CD4-positive, alpha-beta T cell treated with Interferon gamma for 1 hour (primary cell): ENCODE results near the gene MACROH2A1.

Experiments used
- DNase-seq: peaks from one replicate; pipeline ENCODE4 v3.0.0-alpha.2; 2020

Gene MACROH2A1

GRCh38 chr5:135396459-135397055 lies 2.5 kb downstream of the MACROH2A1 start:
- no peak for DNase-seq

- DNase-seq, result no peak
These were observed 3.2 kb downstream of the MACROH2A1 start for GRCh38 chr5:135395866-135396265.

- DNase-seq, result no peak
These were observed 3.6 kb downstream of the MACROH2A1 start for GRCh38 chr5:135395451-135395850.

GRCh38 chr5:135394095-135394494 lies 4.9 kb downstream of the MACROH2A1 start:
- no peak for DNase-seq

- no peak for DNase-seq
These were observed 5.3 kb downstream of the MACROH2A1 start for GRCh38 chr5:135393691-135394090.

DNA sequence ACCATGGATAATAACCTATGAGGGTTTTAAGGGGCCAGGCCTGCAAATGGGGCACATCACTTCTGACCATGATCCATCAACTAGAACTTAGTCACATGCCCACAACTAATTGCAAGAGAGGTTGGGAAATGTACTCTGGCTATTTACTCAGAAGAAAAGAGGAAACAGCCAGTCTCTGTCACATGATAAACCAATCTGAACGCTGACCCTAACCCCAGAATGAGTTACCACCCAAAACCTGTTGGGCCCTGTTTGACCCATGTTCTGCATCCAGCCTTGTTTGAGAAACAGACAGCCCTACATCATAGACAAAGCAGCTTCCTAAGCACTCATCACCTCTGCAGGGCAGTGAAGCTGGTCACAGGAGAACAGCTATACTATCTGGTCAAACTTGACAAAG lies 5.8 kb downstream of the MACROH2A1 start:
- DNase-seq, result no peak

GRCh38 chr5:135392256-135392655 lies 6.8 kb downstream of the MACROH2A1 start:
- DNase-seq, result peak; percentile 42

DNA sequence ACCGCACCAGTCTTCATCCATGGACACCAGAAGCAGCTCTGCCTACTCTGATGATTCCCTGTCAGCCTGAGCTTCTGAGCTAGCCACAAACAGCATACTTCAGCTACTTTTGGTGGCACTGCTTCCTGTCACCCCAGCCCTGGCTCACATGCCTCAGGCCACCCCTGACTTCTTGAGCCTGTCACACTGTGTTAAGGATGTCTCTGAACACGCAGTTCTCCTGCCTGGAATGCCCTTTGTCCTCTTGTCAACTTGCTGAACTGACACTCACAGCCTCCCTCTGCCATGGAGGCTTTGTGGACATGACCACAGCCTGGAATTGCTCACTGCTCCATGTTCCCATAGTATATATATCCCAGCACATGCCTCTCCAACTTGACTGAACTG lies 7.2 kb downstream of the MACROH2A1 start:
- DNase-seq, result no peak

- DNase-seq, result no peak
These were observed 7.7 kb downstream of the MACROH2A1 start for GRCh38 chr5:135391116-135391868.

- no peak for DNase-seq
These were observed 10.1 kb downstream of the MACROH2A1 start for GRCh38 chr5:135388860-135389435.

GRCh38 chr5:135387629-135387960 lies 11.4 kb downstream of the MACROH2A1 start:
- DNase-seq, result no peak

- peak; percentile 27 for DNase-seq
These were observed 12.0 kb downstream of the MACROH2A1 start for GRCh38 chr5:135386886-135387628.

GRCh38 chr5:135386096-135386495 lies 12.9 kb downstream of the MACROH2A1 start:
- peak; percentile 32 for DNase-seq

GRCh38 chr5:135385576-135385975 lies 13.5 kb downstream of the MACROH2A1 start:
- no peak for DNase-seq

DNA sequence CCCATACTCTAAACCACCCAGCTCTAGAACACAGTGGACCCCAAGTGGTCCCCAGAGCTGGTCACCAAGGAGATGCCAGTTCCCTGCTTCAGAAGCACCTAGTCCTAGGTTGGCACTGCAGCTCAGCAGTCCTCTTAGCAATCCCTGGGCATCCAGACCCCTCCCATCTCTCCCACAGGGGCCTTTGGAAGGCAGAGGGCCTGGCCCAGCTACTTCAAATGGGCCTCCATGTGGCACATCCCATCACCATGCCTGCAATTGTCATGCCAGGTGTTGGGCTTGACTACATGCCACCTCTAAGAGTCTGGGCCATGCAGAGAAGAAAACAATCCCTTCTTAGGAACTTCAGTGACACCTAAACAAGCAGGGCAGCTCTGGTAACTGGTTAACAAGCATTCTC lies 14.1 kb downstream of the MACROH2A1 start:
- DNase-seq, result no peak

- no peak for DNase-seq
These were observed 15.1 kb downstream of the MACROH2A1 start for GRCh38 chr5:135383803-135384495.

DNA sequence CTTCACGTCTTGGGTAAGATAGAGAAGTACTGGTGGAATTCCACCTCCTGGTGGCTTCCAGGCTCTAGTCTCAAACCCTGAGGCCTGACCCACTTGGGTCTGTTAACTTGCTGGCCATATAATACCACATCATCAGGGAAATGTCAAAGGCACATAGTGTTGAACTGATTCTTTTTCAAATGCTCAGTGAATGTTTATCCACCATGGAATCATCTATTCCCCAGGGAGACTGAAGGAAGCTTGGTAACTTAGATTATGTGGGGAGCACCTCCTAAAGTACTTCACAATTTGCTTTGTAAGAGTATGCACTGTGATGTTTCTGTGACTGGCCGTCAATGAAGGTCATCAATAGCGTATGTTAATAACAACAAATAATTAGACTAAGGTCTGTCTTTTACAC lies 16.1 kb downstream of the MACROH2A1 start:
- DNase-seq, result no peak

DNA sequence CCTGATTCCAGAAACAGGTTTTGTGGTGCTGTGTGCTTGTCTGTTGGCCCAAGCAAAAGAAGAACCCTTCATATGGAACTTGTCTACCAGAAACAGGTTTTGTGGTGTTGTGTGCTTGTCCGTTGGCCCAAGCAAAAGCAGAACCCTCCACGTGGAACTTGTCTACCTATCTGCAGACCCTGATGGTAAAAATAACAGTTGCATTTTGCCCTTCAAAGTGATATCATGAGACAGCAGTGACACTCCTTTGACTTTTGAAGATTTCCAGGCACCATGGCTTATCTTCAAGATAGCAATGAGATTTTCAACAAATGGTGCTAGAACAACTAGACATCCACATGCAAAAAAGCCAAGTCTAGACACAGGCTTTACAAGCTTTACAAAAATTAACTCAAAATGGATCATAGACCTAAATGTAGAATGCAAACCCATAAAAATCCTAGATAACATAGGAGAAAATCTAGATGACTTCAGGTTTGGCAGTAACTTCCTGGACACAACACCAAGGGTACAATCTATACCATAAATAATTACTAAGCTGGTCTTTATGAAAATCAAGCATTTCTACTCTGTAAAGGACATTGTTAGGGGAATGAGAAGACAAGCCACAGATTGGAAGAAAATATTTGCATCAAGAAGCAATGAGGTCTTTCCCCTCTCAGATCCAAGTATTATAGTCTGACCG lies 16.8 kb downstream of the MACROH2A1 start:
- DNase-seq, result no peak

DNA sequence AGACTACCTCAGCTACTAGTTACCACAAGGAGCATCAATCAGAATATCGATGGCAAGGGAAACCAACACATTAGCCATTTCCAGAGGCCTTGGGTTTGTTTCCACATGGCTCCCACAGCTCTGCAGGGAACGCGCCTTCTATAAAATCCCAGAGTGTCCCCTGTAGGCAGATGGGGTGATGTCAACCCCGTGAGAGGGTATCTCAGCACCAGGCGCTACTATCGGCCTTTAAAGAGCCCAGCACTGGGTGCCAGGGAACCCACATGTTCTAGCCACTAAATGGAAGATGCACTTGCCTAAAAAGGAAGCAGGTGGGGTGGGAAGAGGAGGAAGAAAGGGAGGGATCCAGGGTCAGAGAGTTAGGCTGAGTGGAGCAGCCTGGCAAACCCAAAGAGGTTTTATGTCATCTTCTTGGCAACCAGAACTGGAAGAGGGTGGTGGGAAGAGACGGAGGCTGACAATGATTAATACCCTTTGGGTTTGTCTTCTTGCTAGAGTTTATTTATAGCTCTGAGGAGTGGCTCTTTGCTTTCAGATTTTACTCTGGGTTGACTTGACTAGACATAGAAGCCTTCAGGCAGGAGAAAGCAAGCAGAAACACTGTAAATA lies 19.9 kb downstream of the MACROH2A1 start:
- no peak for DNase-seq

DNA sequence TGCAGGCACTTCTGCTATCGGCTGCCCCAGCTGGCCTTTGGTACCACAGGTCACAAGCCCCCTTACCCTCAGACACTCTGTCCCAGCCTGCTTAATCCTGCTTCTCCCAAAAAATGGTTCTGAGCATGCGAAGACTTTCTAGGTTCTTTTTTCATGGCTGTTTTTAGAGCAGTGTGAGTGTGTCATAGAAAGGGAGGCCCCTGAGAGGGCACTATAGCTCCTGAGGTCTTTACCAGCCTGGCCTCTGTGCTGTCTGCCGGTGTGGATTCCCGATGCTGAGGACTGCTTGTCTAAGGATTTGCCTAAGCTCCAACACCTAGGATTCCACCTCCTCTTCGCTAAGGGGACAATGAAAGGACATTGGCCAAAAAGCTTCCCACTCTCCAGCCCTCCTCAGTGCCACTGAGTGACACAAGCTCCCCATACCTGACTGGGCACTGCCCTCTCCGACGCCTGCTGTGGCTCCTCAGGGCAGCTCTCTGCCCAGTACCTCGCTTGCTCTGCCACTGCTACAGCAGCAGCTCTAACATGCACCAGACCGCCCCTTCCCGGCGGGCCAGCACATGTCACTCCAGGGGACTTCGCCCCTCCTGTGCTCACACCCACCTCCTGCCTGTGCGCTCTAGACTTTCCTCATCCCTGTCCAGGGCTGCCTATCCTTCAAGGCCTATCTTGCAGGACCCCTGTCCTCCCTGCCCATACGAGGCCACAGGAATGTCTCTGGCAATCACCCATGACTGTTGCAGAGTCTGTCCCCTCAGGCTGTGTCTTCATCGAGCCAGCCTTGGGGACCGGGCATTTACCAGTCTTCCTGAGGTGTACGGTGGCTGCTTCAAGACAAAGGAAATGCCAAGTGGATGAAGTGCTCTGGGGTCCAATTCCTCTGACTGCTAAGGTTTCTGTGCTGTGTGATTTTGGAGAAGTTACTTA lies 21.0 kb downstream of the MACROH2A1 start:
- DNase-seq, result no peak
